ENCODE measurements around the gene KIF3A.
A peak's percentile ranks its signal among the peaks of the same experiment; 100 is the strongest.

Gene KIF3A

DNA sequence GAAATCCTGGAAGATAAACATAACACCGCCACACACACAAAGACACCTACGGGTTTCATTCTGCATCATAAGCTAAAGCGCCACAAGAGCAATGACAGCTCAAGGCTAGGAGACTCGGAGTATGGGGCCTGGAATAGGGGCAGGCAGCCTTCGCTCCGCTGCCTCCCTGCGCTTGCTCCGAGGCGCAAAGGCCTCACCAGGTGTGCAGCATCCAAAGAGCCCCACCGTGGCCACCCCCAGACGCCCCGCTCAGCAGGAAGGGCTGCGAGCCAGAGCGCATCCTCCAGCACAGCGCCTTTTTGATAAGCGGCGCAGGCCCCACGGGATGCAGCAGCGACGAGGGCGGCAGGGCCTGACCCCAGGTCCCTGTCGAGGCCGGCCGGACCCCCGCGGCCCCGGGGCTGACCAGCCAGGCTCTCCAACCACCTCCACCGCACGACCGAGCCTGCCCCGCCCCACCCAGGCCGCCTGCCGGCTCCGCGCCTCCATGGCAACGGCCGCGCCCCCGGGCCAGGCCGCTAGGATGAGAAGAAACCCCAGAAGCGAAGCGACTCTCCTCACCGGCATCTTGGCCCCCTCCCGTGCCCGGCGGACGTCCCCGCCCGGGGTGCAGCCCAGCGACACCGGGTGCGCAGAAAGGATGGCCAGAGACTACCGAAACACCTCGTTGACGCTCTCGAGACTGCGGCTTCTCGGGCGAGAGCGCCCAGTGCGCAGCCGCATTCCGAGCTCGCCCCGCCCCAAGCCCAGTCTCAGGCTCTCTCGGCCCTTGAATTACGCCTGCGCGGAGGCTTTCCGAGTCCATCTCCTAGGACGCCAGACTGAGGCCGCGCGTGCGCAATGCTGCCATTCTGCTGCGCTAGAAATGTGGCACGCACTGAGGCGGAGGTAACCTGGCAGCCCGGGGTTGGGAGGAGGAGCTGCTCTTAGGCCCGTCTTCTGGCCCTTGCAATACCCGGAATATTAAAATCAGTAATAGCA is at the start of gene KIF3A:
KIF3A (minus strand) TSS at position 694 of the 981 bp plus-strand sequence; CDS start at position 567, 127 bp downstream.
- H3K36me3 ChIP-seq (ENCODE audit: control insufficient read depth in 2 of 2, insufficient read depth in 2 of 2, low read length in 2 of 2): no peaks in the 10 kb centered on the region
- H3K4me3 ChIP-seq (ENCODE audit: low read length in 2 of 2): peak within 1 kb of the TSS; percentile 85 to 93
- no peaks in the 10 kb centered on the region for H3K9me3 ChIP-seq (ENCODE audit: control insufficient read depth in 2 of 2, low read length in 2 of 2)
- H3K4me1 ChIP-seq (ENCODE audit: control insufficient read depth in 2 of 2, insufficient read depth in 2 of 2, low read length in 2 of 2): peaks cover 9 to 10% of the 10 kb centered on the region in 2 donors
- H3K27ac ChIP-seq (ENCODE audit: low read depth in 2 of 2, low read length in 2 of 2): peak within 1 kb of the TSS; percentile 63 to 73
- H3K27me3 ChIP-seq (ENCODE audit: control insufficient read depth in 2 of 2, insufficient read depth in 2 of 2, low read length in 2 of 2): no peaks in the 10 kb centered on the region
- H3K9ac ChIP-seq (ENCODE audit: low read depth in 1 of 2, low read length in 2 of 2): peak within 1 kb of the TSS; percentile 64 to 72

DNA sequence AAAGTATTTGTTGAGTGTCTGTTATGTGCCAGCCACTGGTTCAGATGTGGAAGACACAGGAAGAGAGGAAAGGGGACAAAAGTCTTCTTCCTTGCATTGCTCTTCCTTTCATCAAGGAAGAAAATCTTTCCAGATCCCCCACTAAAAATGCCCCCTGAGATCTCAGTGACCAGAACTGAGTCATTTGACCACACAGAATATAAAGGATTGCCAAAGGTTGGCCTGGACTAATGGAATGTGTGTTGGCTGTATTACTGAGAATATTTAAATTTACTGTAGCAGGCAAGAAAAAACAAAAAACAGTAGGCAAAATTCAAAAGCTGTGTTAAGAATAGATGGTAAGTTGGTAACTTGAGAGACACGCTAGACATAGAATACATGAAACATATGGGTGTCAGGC is 49.7 kb upstream of the KIF3A start:
- no peak overlapping the region for H3K4me3 ChIP-seq (ENCODE audit: low read length in 2 of 2)
- no peaks in the 10 kb centered on the region for H3K27me3 ChIP-seq (ENCODE audit: control insufficient read depth in 2 of 2, insufficient read depth in 2 of 2, low read length in 2 of 2)
- no peaks in the 10 kb centered on the region for H3K9me3 ChIP-seq (ENCODE audit: control insufficient read depth in 2 of 2, low read length in 2 of 2)
- H3K27ac ChIP-seq (ENCODE audit: low read depth in 2 of 2, low read length in 2 of 2): no peak overlapping the region
- no peaks in the 10 kb centered on the region for H3K36me3 ChIP-seq (ENCODE audit: control insufficient read depth in 2 of 2, insufficient read depth in 2 of 2, low read length in 2 of 2)
- H3K9ac ChIP-seq (ENCODE audit: low read depth in 1 of 2, low read length in 2 of 2): no peak overlapping the region
- no peaks in the 10 kb centered on the region for H3K4me1 ChIP-seq (ENCODE audit: control insufficient read depth in 2 of 2, insufficient read depth in 2 of 2, low read length in 2 of 2)

DNA sequence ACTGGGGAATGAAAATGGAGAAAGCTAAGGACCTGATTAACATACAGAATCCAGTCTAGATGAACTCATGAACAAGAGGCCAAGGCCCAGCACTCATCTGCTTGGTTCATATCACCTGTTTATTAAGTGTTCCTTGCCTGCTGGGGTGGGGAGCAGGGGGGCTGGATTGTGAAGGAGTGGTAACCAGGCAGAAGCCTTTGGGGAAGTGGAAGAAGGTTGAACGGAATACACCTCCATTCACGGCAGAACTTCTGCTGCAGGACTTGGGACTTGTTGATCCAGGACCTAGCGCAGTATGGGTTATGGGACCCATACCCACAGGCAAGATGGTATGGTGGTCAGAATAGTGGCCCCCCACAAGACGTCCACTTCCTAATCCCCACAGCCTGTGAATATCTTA is 48.5 kb upstream of the KIF3A start:
- no peak overlapping the region for H3K4me3 ChIP-seq (ENCODE audit: low read length in 2 of 2)
- no peaks in the 10 kb centered on the region for H3K36me3 ChIP-seq (ENCODE audit: control insufficient read depth in 2 of 2, insufficient read depth in 2 of 2, low read length in 2 of 2)
- H3K4me1 ChIP-seq (ENCODE audit: control insufficient read depth in 2 of 2, insufficient read depth in 2 of 2, low read length in 2 of 2): no peaks in the 10 kb centered on the region
- H3K9me3 ChIP-seq (ENCODE audit: control insufficient read depth in 2 of 2, low read length in 2 of 2): no peaks in the 10 kb centered on the region
- no peak overlapping the region for H3K9ac ChIP-seq (ENCODE audit: low read depth in 1 of 2, low read length in 2 of 2)
- H3K27me3 ChIP-seq (ENCODE audit: control insufficient read depth in 2 of 2, insufficient read depth in 2 of 2, low read length in 2 of 2): no peaks in the 10 kb centered on the region
- no peak overlapping the region for H3K27ac ChIP-seq (ENCODE audit: low read depth in 2 of 2, low read length in 2 of 2)

DNA sequence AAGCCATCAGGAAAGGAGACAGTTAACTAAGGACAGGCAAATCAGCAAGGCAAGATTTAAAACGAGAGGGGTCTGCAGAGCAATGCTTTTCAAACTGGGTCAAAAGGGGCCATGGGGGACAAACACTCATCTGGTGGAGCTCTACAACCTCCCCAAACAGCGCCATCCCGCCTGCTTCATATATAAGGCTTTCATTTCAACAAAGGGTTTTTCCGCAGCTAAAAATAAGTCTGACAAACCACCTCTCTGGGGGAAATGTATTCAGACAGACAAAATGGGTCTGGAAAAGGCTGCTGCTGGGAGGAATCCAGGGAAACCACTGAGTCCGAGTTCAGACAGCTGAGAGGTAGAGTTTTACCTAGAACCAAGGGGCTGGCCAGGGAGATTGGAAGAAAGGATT is 48.0 kb upstream of the KIF3A start:
- Histone ChIP-seq H3K36me3 (ENCODE audit: control insufficient read depth in 2 of 2, insufficient read depth in 2 of 2, low read length in 2 of 2) (no peaks in the 10 kb centered on the region), H3K27ac (ENCODE audit: low read depth in 2 of 2, low read length in 2 of 2) (no peak overlapping the region)

DNA sequence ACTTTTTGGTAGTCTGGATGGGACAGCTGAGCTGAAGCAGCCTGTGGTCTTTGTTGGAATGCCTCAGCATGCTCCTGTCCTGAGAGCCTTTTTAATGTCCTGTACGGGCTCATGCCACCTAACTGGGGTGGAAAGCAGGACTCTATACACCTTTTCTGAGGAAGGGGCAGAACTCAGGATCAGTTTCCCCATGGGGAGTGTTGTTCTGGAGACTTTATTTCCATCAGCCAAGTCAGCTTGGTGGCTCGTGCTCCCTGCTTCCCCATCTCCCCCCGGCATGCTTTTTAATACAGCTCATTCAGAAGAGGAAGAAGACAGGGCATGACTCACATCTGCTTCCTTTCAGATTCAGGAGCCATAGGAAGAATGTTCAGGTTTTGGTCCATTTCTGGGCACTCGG is 44.8 kb upstream of the KIF3A start:
- Histone ChIP-seq H3K9me3 (ENCODE audit: control insufficient read depth in 2 of 2, low read length in 2 of 2) (no peaks in the 10 kb centered on the region), H3K27ac (ENCODE audit: low read depth in 2 of 2, low read length in 2 of 2) (no peak overlapping the region), H3K4me3 (ENCODE audit: low read length in 2 of 2) (no peak overlapping the region), H3K4me1 (ENCODE audit: control insufficient read depth in 2 of 2, insufficient read depth in 2 of 2, low read length in 2 of 2) (peaks cover 0 to 3% of the 10 kb centered on the region in 2 donors), H3K36me3 (ENCODE audit: control insufficient read depth in 2 of 2, insufficient read depth in 2 of 2, low read length in 2 of 2) (no peaks in the 10 kb centered on the region), H3K27me3 (ENCODE audit: control insufficient read depth in 2 of 2, insufficient read depth in 2 of 2, low read length in 2 of 2) (no peaks in the 10 kb centered on the region), H3K9ac (ENCODE audit: low read depth in 1 of 2, low read length in 2 of 2) (no peak overlapping the region)

More for the DNA sequence above, 48.0 kb upstream of the KIF3A start:
- Histone ChIP-seq H3K27me3 (ENCODE audit: control insufficient read depth in 2 of 2, insufficient read depth in 2 of 2, low read length in 2 of 2) (no peaks in the 10 kb centered on the region), H3K4me1 (ENCODE audit: control insufficient read depth in 2 of 2, insufficient read depth in 2 of 2, low read length in 2 of 2) (no peaks in the 10 kb centered on the region), H3K9ac (ENCODE audit: low read depth in 1 of 2, low read length in 2 of 2) (no peak overlapping the region), H3K4me3 (ENCODE audit: low read length in 2 of 2) (no peak overlapping the region), H3K9me3 (ENCODE audit: control insufficient read depth in 2 of 2, low read length in 2 of 2) (no peaks in the 10 kb centered on the region)

DNA sequence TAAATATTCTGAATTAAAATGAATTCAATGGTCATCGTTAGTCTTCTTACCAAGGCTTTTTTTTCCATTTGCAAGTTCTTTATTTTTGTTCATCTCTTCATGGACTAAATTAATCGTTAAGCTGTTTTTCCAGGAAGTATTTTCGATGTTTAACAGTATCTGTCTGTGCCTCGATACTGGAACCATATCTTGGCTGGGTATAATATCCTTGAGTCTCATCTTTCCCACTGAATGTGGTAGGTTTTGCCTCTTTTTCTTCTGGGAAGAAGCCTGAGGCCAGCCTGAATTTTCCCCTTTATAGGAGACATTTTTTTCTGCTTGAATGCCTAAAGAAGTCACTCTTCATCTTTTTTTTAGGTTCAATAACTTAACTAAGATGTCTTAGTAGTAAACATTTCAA is 43.7 kb upstream of the KIF3A start:
- Histone ChIP-seq H3K9me3 (ENCODE audit: control insufficient read depth in 2 of 2, low read length in 2 of 2) (no peaks in the 10 kb centered on the region), H3K27me3 (ENCODE audit: control insufficient read depth in 2 of 2, insufficient read depth in 2 of 2, low read length in 2 of 2) (no peaks in the 10 kb centered on the region), H3K4me3 (ENCODE audit: low read length in 2 of 2) (no peak overlapping the region), H3K9ac (ENCODE audit: low read depth in 1 of 2, low read length in 2 of 2) (no peak overlapping the region), H3K4me1 (ENCODE audit: control insufficient read depth in 2 of 2, insufficient read depth in 2 of 2, low read length in 2 of 2) (peaks cover 2 to 7% of the 10 kb centered on the region in 2 donors), H3K36me3 (ENCODE audit: control insufficient read depth in 2 of 2, insufficient read depth in 2 of 2, low read length in 2 of 2) (no peaks in the 10 kb centered on the region), H3K27ac (ENCODE audit: low read depth in 2 of 2, low read length in 2 of 2) (no peak overlapping the region)

DNA sequence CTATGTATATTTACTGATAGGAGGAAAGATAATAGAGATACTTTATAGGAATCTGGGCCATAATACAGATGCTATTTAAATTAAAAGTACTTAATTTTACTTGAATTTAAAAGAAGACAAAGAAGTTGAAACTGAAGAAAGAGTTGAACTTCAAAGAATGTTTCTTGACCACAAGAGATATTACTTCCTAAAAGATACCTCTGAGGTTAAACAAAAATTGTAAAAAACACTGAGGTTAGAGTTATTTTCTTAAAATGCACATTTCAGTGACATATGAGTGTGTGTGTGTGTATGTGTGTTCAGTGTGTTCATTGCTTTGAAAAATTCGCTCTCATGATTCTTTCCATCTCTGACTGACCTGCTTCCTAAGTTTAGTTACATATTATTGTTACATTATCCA is 43.2 kb upstream of the KIF3A start:
- H3K9me3 ChIP-seq (ENCODE audit: control insufficient read depth in 2 of 2, low read length in 2 of 2): no peaks in the 10 kb centered on the region
- peaks cover 7 to 10% of the 10 kb centered on the region in 2 donors for H3K4me1 ChIP-seq (ENCODE audit: control insufficient read depth in 2 of 2, insufficient read depth in 2 of 2, low read length in 2 of 2)
- H3K27ac ChIP-seq (ENCODE audit: low read depth in 2 of 2, low read length in 2 of 2): no peak overlapping the region
- H3K27me3 ChIP-seq (ENCODE audit: control insufficient read depth in 2 of 2, insufficient read depth in 2 of 2, low read length in 2 of 2): no peaks in the 10 kb centered on the region
- H3K36me3 ChIP-seq (ENCODE audit: control insufficient read depth in 2 of 2, insufficient read depth in 2 of 2, low read length in 2 of 2): no peaks in the 10 kb centered on the region
- no peak overlapping the region for H3K4me3 ChIP-seq (ENCODE audit: low read length in 2 of 2)
- H3K9ac ChIP-seq (ENCODE audit: low read depth in 1 of 2, low read length in 2 of 2): no peak overlapping the region

DNA sequence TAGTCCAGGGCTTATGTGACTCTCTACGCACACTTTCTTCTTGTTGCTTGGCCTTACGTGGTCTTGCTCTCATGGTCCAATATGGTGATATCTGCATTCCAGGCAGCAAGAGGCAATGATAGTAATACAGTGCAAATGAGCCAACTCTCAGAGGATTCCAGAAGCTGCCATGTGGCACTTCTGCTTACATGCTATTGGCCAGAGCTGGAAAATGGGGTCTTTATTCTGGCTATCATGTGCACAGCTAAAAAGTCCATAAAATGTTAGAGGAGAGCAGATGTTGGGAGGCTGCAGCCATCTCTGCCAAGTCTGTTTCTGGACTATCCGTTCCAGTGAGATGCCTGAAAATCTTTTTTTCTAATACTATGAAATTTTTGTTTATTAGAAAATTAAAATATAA is 42.6 kb upstream of the KIF3A start:
- H3K36me3 ChIP-seq (ENCODE audit: control insufficient read depth in 2 of 2, insufficient read depth in 2 of 2, low read length in 2 of 2): no peaks in the 10 kb centered on the region

DNA sequence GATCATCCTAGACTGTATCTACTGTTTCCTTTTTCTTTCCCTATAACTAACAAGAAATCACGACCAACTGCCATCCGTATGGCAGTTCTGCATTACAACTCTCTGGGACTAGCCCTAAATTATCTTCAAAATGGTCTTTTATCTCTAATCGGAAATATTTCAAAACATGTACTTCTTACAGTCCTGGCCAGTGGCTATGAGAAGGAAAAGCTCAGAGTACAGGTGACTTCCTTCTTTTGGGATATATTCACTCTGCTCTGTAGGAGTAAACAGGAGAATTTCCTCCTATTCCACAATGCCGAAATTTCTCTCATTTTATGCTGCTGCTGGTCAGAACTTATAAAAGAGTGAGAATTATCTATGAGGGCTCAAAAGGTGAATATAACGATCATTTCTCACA is 41.5 kb upstream of the KIF3A start:
- no peaks in the 10 kb centered on the region for H3K36me3 ChIP-seq (ENCODE audit: control insufficient read depth in 2 of 2, insufficient read depth in 2 of 2, low read length in 2 of 2)
- no peaks in the 10 kb centered on the region for H3K27me3 ChIP-seq (ENCODE audit: control insufficient read depth in 2 of 2, insufficient read depth in 2 of 2, low read length in 2 of 2)
- H3K4me3 ChIP-seq (ENCODE audit: low read length in 2 of 2): no peak overlapping the region
- H3K9me3 ChIP-seq (ENCODE audit: control insufficient read depth in 2 of 2, low read length in 2 of 2): no peaks in the 10 kb centered on the region
- peaks cover 19 to 22% of the 10 kb centered on the region in 2 donors for H3K4me1 ChIP-seq (ENCODE audit: control insufficient read depth in 2 of 2, insufficient read depth in 2 of 2, low read length in 2 of 2)
- H3K9ac ChIP-seq (ENCODE audit: low read depth in 1 of 2, low read length in 2 of 2): no peak overlapping the region
- no peak overlapping the region for H3K27ac ChIP-seq (ENCODE audit: low read depth in 2 of 2, low read length in 2 of 2)

More for the DNA sequence above, 42.6 kb upstream of the KIF3A start:
- peaks cover 13 to 16% of the 10 kb centered on the region in 2 donors for H3K4me1 ChIP-seq (ENCODE audit: control insufficient read depth in 2 of 2, insufficient read depth in 2 of 2, low read length in 2 of 2)
- H3K4me3 ChIP-seq (ENCODE audit: low read length in 2 of 2): no peak overlapping the region
- H3K27me3 ChIP-seq (ENCODE audit: control insufficient read depth in 2 of 2, insufficient read depth in 2 of 2, low read length in 2 of 2): no peaks in the 10 kb centered on the region
- no peak overlapping the region for H3K9ac ChIP-seq (ENCODE audit: low read depth in 1 of 2, low read length in 2 of 2)
- H3K9me3 ChIP-seq (ENCODE audit: control insufficient read depth in 2 of 2, low read length in 2 of 2): no peaks in the 10 kb centered on the region
- no peak overlapping the region for H3K27ac ChIP-seq (ENCODE audit: low read depth in 2 of 2, low read length in 2 of 2)

DNA sequence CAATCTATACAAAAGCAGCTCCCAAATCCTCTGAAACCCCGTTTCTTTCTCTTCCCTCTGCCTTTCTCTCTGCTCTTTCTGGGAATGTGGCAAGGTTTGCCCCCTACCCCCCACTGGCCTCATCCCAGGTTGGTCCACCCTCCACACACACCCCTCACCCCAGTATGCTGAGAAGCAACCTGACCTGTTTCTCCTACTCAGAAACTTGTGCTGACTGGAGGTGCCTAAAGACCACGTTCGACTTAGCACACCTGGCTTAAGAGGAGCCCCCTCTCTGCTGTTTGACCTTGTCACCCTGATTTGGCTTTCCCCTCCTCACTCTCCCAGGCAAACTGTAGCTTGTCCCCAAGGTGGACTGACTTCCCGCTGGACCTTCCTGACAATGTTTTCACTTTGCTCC is 40.8 kb upstream of the KIF3A start:
- H3K27ac ChIP-seq (ENCODE audit: low read depth in 2 of 2, low read length in 2 of 2): no peak overlapping the region
- no peak overlapping the region for H3K9ac ChIP-seq (ENCODE audit: low read depth in 1 of 2, low read length in 2 of 2)

More for the DNA sequence above, 40.8 kb upstream of the KIF3A start:
- Histone ChIP-seq H3K4me1 (ENCODE audit: control insufficient read depth in 2 of 2, insufficient read depth in 2 of 2, low read length in 2 of 2) (peaks cover 19 to 22% of the 10 kb centered on the region in 2 donors), H3K4me3 (ENCODE audit: low read length in 2 of 2) (peak overlapping the region; percentile 75 to 82), H3K27me3 (ENCODE audit: control insufficient read depth in 2 of 2, insufficient read depth in 2 of 2, low read length in 2 of 2) (no peaks in the 10 kb centered on the region), H3K9me3 (ENCODE audit: control insufficient read depth in 2 of 2, low read length in 2 of 2) (no peaks in the 10 kb centered on the region), H3K36me3 (ENCODE audit: control insufficient read depth in 2 of 2, insufficient read depth in 2 of 2, low read length in 2 of 2) (no peaks in the 10 kb centered on the region)

Data from mucosa of rectum (tissue), 2 donors.